Activated CD4-positive, alpha-beta T cell treated with anti-CD3 and anti-CD28 coated beads for 1 hour (primary cell): ENCODE measurements around the gene NOTCH2NLA.
"Not testable (repeated sequence)": the region's sequence is repeated elsewhere in the genome, so short reads cannot be mapped to it uniquely, and the experiment has no call there.

Source experiments
- DNase-seq: peaks from one replicate; pipeline ENCODE4 v3.0.0-alpha.2; 2020

Gene NOTCH2NLA

DNA sequence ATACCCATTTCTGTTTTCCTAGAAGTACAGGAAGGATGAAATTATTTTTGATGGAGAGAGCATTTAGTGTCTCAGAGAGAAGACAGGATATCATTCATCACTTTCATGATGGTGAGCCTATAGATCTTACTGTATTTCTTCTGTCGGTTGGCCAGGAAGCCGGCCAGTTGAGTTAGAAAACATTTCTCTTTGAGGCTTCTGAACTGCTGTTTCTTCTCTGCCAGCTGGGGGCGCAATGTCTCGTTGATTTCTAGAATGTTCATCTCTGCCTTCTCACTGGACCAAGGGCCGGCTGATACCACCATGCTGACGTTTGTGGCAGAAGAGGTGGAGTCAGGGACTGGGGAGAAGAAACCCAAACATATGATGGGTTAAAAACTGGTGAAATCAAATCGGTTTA lies 84.4 kb downstream of the NOTCH2NLA start, which contains the start of gene NBPF10:
NBPF10 (minus strand) TSS at position 340 of the 400 bp plus-strand sequence; CDS start at position 305, 35 bp downstream.
- not testable (repeated sequence) for DNase-seq
